K562 (cell line): Measurements from ENCODE around the gene BRCC3.

ENCODE experiments used
- CBX8 ChIP-seq: fragments of 200-600 bp; sonication (generic); IDR thresholded peaks from 2 replicates; pipeline ENCODE4 v1.6.1; 2012; ENCODE audit warnings: borderline replicate concordance, mixed run types, low read depth, mild to moderate bottlenecking, moderate library complexity, mixed read lengths, low read length, control low read depth, inconsistent platforms; ENCODE audit not compliant: poor library complexity, severe bottlenecking; ENCODE audit errors: extremely low read depth
- CTCF ChIP-seq, 3 experiments: IDR thresholded peaks in 2 of 3; conservative IDR thresholded peaks in 1 of 3; 2 replicates each; pipeline ENCODE4 v1.5.1; 2011 to 2012; ENCODE audit warnings: low read length in 3 of 3, mild to moderate bottlenecking in 3 of 3, control low read depth in 2 of 3, improper control_type of control experiment in 1 of 3, inconsistent platforms in 1 of 3, low read depth in 1 of 3, mixed read lengths in 1 of 3, moderate library complexity in 1 of 3; ENCODE audit not compliant: insufficient read depth in 2 of 3
- FOXO4 ChIP-seq: fragments of 450-650 bp; formaldehyde crosslinking; IDR thresholded peaks from 2 replicates; pipeline ENCODE4 v1.4.0; 2020; ENCODE audit warnings: mild to moderate bottlenecking, moderate library complexity
- GABPA ChIP-seq: fragments of 200-800 bp; sonication (Bioruptor generic); conservative IDR thresholded peaks from 2 replicates; pipeline ENCODE4 v1.6.1; 2016; ENCODE audit warnings: low read depth, missing genetic modification characterization, missing compliant biosample characterization
- KLF16 ChIP-seq: IDR thresholded peaks from 2 replicates; pipeline ENCODE4 v1.6.1; 2016; ENCODE audit warnings: antibody characterized with exemption
- MAZ ChIP-seq, 2 experiments: fragments of 450-650 bp in 1 of 2; sonication (generic) in 1 of 2; formaldehyde crosslinking; IDR thresholded peaks in 1 of 2; conservative IDR thresholded peaks in 1 of 2; 2 replicates each; pipeline versions ENCODE4 v1.4.0 to v1.5.0; 2020; ENCODE audit warnings: mild to moderate bottlenecking in 1 of 2, missing genetic modification reagents in 1 of 2
- NFYB ChIP-seq: IDR thresholded peaks from 2 replicates; pipeline ENCODE4 v1.6.1; 2011; ENCODE audit warnings: mild to moderate bottlenecking, moderate library complexity; ENCODE audit not compliant: insufficient read length; ENCODE audit errors: extremely low read depth
- PHF21A ChIP-seq: fragments of 450-650 bp; IDR thresholded peaks from 2 replicates; pipeline ENCODE4 v1.6.1; 2017; ENCODE audit warnings: low read depth, borderline replicate concordance
- PPARD ChIP-seq: fragments of 250-450 bp; sonication (Bioruptor Pico); IDR thresholded peaks from 2 replicates; pipeline ENCODE4 v1.8.0; 2022; ENCODE audit warnings: inconsistent platforms, mild to moderate bottlenecking, moderate library complexity
- REST ChIP-seq, 2 experiments: fragments of 450-650 bp; formaldehyde crosslinking in 1 of 2; IDR thresholded peaks; 2 replicates each; pipeline versions ENCODE4 v1.4.0 to v1.6.1; 2014 to 2020; ENCODE audit warnings: mild to moderate bottlenecking in 2 of 2, borderline replicate concordance in 1 of 2, low read depth in 1 of 2

GRCh38 chrX:155070663-155070974 lies 689 bp upstream of the BRCC3 start:
- no peak for TF ChIP-seq KLF16
- TF ChIP-seq MAZ (CRISPR knock-in tag; conservative IDR thresholded peaks at IDR 0.05 in 1 of 2, IDR thresholded peaks at IDR 0.05 in 1 of 2): no peak
- TF ChIP-seq CTCF (IDR thresholded peaks at IDR 0.05 in 2 of 3, conservative IDR thresholded peaks at IDR 0.05 in 1 of 3; ENCODE audit: insufficient read depth in 2 of 3, low read depth in 1 of 3, low read length in 3 of 3): no peak
- peak; percentile 74 for TF ChIP-seq GABPA (tag)
- no peak for TF ChIP-seq NFYB
- TF ChIP-seq FOXO4 (CRISPR knock-in tag): no peak
- TF ChIP-seq PPARD (CRISPR knock-in tag): no peak
- no peak for TF ChIP-seq REST (IDR thresholded peaks at IDR 0.05; ENCODE audit: borderline replicate concordance)
- TF ChIP-seq REST (CRISPR knock-in tag; IDR thresholded peaks at IDR 0.05; ENCODE audit: low read depth): 0 out of 2 replicates have a peak, but pooled peaks have one; percentile 14
- no peak for TF ChIP-seq CBX8
- TF ChIP-seq PHF21A: no peak
